ENCODE results near the gene DOCK10.

- TF ChIP-seq CTCF (IDR thresholded peaks at IDR 0.05) (no peak), POLR2A (IDR thresholded peaks at IDR 0.05) (no peak)
These were observed 132.2 kb downstream of the DOCK10 start for GRCh38 chr2:224909885-224910573.
